LNCAP (cell line): ENCODE results near the gene BRD1.

Experiments used
- TF ChIP-seq, protein P1 (sequence below): fragments of 450-650 bp; IDR thresholded peaks from 2 replicates; pipeline ENCODE4 v1.5.1; 2017; ENCODE audit warnings: mild to moderate bottlenecking

Gene BRD1

DNA sequence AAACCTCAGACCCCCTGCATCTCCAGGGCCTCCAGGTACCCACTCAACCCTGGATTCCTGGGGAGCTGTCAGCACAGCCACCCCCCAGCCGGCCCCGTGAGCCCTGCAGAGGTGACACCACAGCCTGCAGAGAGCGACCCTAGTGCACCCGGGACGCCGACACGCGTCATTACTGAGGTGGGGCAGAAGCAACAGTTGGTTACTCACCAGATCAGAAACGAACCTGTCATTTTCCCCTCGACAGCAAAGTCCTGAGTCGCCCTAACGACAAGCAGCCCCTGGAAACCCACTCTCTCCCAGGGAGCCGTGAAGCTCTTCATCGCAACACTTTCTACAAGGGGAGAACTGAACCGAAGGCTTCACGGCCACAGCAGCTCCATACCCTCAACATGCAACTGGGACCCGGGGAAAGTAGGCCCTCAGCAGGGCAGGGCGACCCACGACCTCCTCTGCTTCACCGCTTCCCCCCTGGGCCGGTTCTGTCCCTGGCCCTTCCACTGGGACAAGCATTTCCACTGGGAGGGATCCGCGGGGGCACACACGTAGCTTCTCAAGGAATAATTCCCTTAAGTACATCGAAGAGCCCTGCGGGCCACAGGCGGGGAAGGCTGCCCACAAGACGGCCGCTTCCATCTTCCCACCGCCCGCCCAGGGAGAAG is 1.6 kb downstream of the BRD1 start:
- TF ChIP-seq, protein P1, sequence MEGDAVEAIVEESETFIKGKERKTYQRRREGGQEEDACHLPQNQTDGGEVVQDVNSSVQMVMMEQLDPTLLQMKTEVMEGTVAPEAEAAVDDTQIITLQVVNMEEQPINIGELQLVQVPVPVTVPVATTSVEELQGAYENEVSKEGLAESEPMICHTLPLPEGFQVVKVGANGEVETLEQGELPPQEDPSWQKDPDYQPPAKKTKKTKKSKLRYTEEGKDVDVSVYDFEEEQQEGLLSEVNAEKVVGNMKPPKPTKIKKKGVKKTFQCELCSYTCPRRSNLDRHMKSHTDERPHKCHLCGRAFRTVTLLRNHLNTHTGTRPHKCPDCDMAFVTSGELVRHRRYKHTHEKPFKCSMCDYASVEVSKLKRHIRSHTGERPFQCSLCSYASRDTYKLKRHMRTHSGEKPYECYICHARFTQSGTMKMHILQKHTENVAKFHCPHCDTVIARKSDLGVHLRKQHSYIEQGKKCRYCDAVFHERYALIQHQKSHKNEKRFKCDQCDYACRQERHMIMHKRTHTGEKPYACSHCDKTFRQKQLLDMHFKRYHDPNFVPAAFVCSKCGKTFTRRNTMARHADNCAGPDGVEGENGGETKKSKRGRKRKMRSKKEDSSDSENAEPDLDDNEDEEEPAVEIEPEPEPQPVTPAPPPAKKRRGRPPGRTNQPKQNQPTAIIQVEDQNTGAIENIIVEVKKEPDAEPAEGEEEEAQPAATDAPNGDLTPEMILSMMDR: no peak

DNA sequence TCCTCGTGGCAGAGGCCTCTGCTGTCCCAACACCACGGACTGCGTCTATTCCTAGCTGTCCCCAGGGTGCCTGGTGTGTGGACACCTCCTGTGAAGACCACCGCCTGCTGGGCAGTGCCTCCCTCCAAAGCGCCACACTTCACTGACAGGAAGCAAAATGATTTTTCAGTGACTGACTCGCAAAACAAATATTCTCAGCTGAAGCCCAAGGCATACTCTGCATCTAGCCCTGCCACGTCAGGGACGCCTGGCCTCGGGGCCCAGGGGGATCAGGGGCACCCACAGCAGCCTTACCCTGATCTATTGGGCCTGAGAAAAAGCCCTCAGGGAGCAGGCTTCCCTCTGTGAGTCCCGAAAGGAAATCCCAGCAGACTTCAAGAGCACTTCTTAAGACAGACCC is 2.2 kb downstream of the BRD1 start:
- TF ChIP-seq, protein P1: no peak

DNA sequence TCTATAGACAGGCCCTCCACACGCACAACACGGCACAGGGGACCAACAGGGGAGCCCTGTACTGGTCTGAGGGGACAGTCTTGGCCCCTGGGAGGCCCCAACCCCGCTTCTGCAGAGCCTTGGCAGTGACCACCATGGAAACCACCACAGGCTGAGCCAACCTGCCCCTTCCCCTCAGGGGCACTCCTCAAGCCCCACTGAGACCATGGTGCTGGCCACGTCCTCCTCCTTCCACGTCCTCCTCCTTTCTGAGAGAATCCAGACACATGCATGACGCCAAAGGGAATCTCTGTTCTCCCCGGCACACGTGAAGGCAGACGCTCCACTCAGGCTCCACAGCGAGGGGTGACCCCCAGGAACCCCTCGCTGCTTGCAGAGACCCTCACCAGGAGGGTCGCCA is 2.7 kb downstream of the BRD1 start:
- TF ChIP-seq, protein P1: no peak

DNA sequence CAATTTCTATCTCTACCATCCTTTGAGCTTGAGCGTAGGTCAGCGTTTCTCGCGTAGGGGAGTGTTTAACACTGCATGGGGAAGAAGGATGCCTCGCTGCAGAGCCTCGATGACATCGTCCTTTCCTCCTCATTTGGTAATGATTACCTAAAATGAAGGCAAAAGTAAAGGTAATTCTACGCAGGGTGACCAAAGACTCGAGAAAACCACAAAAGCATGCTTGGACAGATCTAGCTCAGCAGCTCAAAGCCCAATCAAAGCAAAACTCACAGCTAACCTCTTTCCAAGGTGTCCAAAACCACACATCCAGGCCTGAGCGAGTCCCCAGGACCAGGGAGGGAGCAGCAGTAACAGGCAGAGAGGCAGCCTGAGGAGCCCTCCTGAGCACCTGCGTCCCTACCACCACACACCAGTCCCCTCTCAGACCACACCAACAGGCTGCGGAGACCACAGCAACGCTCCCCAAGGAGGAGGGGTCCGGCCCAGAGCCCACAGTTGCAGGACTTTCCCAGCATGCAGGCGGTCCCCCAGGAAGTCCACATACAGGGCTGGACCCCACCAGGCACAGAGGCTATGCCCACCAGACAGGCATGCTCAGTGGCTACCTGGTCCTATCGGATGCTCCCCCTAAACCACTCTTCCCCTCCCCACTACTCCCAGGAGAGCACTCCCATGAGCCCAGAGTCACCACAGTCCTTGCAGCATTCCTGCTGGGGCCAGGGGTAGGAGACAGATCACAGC is 3.3 kb downstream of the BRD1 start:
- TF ChIP-seq, protein P1: no peak

DNA sequence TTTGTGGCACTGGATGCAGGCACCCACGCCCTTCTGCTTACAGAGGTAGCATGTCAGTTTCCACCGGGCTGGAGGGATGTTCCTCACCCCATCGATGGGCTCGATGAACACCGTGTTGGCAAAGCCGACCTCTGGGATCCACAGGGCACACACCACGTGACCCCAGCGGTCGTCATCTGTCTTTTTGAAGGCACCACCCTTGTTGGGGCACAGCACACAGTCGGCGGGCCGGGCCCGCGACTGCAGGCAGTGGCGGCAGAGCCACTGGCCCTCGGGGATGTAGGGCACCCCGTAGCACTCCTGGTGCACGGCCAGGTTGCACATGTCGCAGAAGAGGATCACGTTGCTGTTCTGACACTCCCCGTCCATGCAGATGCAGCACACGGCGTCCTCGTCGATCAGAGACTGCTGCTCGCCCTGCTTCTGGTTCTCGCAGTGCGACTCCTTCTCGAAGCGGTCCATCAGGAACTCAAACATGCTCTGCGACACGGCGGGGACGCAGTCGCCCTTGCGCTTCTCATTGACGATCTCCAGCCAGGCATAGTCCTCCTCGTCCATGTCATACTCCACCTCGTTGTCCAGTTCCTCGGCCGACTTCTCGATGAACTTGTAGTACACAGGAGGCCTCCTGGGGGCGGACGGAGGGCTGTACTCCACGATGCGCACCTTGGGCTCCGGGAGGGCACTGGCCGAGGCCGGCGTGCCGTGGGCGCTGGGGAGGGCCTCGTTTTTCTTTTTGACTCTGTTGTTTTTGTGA is 4.2 kb downstream of the BRD1 start:
- TF ChIP-seq, protein P1: no peak

DNA sequence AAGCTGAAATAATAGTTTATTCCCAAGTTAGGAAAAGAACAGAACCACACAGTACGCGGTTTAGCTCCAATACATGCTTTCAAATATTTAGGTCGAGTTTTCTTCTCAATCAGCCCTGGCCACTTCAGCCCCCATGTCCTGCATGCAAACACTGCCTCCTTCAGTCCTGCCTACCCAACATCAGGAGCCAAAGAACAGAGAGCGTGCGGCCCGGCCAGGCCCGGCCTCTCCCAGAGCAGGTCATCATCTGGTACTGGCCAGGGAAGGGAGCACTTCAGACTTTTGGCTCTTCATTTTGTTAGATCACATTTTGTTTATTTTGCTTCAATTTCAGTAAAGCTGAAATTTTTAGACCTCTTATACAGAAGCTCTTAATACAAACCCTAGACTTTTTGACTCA is 6.7 kb downstream of the BRD1 start:
- TF ChIP-seq, protein P1: no peak

DNA sequence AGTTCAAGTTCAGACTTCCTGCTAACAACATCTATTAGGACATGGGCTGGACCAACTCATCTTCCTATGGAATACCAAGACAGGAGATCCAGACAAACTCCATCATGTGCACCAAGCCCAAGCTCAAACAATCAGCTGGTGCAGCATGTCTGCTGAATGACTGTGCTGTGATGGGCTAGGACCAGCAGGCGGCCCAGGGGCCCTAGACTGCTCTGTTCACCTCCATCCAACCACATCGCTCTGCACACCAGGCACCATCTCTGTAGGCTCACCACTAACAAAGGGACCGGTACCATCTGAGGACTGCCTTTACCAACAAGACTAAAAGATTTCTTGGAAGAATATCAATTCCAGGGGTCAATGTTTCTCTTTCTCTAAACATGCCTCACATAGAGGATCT is 10.3 kb downstream of the BRD1 start:
- TF ChIP-seq, protein P1: no peak
